ENCODE measurements around the gene MRPL38.

- no peak for TF ChIP-seq ZNF785 (tag by site-specific recombination; IDR thresholded peaks at IDR 0.05)
- TF ChIP-seq ZNF391 (tag by site-specific recombination; IDR thresholded peaks at IDR 0.05; ENCODE audit: borderline replicate concordance, low read depth) = no peak
- TF ChIP-seq CTCF (tag by site-specific recombination; IDR thresholded peaks at IDR 0.05) = no peak
- TF ChIP-seq ZNF544 (tag by site-specific recombination; IDR thresholded peaks at IDR 0.05) = no peak
- no peak for TF ChIP-seq ZBTB26 (tag by site-specific recombination; optimal IDR thresholded peaks at IDR 0.05)
- TF ChIP-seq KLF1 (tag by site-specific recombination; IDR thresholded peaks at IDR 0.05) = no peak
- no peak for TF ChIP-seq ATF2 (tag by site-specific recombination; IDR thresholded peaks at IDR 0.05; ENCODE audit: low read depth)
- no peak for TF ChIP-seq SCRT1 (tag by site-specific recombination; IDR thresholded peaks at IDR 0.05; ENCODE audit: borderline replicate concordance)
- no peak for TF ChIP-seq ZNF629 (tag by site-specific recombination; IDR thresholded peaks at IDR 0.05)
These were observed 36.7 kb upstream of the MRPL38 start for GRCh38 chr17:75941442-75941819.
